GM13977 (cell line): ENCODE data around the gene FSTL3.

Source experiments
- DNase-seq: peaks from one replicate; pipeline ENCODE4 v3.0.0; 2012; ENCODE audit warnings: low spot score
- in situ Hi-C: fragments of 300-500 bp; cut with MboI; formaldehyde crosslinking; loops from one replicate; pipeline ENCODE4 v1.12.0; 2022; ENCODE audit warnings: low sequenced_read_pairs, low pct_unique_long_range_greater_than_20kb, mixed read lengths, inconsistent platforms; ENCODE audit not compliant: unreplicated experiment
- TF ChIP-seq, protein P1 (sequence below): IDR thresholded peaks from 2 replicates; pipeline ENCODE4 v1.5.1; 2012; ENCODE audit warnings: mild to moderate bottlenecking, control low read depth; ENCODE audit not compliant: insufficient read depth; ENCODE audit errors: extremely low read depth, missing control alignments

The FSTL3 gene

DNA sequence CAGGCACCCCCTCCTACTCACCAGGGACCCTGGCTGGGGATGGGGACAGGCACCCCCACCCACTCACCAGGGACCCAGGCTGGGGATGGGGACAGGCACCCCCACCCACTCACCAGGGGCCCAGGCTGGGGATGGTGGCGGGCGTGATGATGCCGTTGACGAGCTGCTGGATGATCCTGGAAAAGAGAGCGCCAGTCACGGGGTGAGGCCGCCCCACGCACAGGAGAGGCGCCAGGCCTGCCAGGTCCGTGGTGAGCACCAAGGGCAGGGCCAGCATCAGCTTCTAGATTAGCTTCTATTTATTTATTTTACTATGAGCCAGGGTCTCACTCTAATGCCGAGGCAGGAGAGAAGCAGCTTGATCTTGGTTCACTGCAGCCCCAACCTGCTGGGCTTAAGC lies 26.1 kb upstream of the FSTL3 start:
- in situ Hi-C loops = no loop called here
- TF ChIP-seq, protein P1, sequence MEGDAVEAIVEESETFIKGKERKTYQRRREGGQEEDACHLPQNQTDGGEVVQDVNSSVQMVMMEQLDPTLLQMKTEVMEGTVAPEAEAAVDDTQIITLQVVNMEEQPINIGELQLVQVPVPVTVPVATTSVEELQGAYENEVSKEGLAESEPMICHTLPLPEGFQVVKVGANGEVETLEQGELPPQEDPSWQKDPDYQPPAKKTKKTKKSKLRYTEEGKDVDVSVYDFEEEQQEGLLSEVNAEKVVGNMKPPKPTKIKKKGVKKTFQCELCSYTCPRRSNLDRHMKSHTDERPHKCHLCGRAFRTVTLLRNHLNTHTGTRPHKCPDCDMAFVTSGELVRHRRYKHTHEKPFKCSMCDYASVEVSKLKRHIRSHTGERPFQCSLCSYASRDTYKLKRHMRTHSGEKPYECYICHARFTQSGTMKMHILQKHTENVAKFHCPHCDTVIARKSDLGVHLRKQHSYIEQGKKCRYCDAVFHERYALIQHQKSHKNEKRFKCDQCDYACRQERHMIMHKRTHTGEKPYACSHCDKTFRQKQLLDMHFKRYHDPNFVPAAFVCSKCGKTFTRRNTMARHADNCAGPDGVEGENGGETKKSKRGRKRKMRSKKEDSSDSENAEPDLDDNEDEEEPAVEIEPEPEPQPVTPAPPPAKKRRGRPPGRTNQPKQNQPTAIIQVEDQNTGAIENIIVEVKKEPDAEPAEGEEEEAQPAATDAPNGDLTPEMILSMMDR = no peak
- no peak for DNase-seq

GRCh38 chr19:651114-651818 lies 24.9 kb upstream of the FSTL3 start:
- in situ Hi-C loops = no loop called here
- TF ChIP-seq, protein P1 = no peak
- DNase-seq = no peak

- DNase-seq = no peak
- TF ChIP-seq, protein P1 = no peak
- in situ Hi-C loops = no loop called here
Observed at GRCh38 chr19:651991-652390, 24.2 kb upstream of the FSTL3 start.

- in situ Hi-C loops = no loop called here
Observed at GRCh38 chr19:652467-653389, 23.5 kb upstream of the FSTL3 start.

DNA sequence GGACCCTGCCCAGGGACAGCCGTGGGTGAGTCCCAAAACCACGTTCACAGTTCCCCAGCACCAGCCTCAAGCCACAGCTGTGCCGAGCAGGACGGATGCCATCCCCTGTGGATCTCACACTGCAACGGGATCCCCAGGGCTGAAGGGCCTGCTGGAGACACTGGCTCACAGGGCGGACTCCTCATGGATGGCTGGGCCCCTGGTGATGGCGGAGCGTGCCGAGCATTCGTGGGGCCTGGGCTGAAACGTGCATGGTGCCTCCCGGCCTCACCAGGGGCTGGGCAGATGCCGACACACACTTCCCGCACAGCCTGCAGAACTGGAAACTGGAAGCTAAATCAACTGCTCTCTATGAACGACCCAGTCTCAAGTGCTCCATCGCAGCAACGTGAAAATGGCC lies 22.8 kb upstream of the FSTL3 start:
- in situ Hi-C loops = no loop called here
- DNase-seq = no peak
- TF ChIP-seq, protein P1 = no peak

More at GRCh38 chr19:652467-653389, 23.5 kb upstream of the FSTL3 start:
- TF ChIP-seq, protein P1 = no peak
- no peak for DNase-seq

DNA sequence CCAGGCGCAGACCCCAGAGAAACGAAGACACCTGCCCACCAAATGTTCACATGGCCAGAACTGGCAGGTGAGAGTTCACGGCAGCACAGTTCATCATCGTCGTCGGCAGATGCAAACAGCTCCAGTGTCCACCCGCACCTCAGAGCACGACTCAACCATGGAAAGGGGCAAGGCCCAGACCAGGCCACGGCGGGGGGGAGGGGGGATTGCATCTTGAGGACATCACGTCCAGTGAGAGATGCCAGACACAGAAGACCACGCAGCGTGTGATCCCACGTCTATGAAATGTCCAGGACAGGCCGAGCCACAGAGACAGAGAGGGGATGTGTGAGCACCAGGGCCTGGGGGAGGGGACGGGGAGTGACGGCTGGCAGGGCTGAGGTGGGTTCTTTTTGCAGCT lies 20.5 kb upstream of the FSTL3 start:
- TF ChIP-seq, protein P1 = no peak
- DNase-seq = no peak
- in situ Hi-C loops = no loop called here
